GM12878 (cell line): ENCODE data around the gene MESP2. TPM values are rescaled to one million over a fixed set of nuclear protein-coding genes. Genes with fewer than 3 reads are reported as not detected.

Experiments used
- ATAC-seq: fragments of 200-7000 bp; cut with Tn5 transposase; 3 replicates; pipeline ENCODE4 v1.9.1; 2020; ENCODE audit warnings: mild to moderate bottlenecking, moderate library complexity
- BruUV-seq: library from RNA; stranded (reverse); fragments of 400-500 nt; replicated peaks from 2 replicates; lab custom pipeline; 2021; lab: Mats Ljungman, UMichigan
- CTCF ChIA-PET: fragments of 300-600 bp; sonication (Branson Sonifier 250); formaldehyde crosslinking; extraction: SDS; loops from one replicate; lab custom pipeline; 2021; ENCODE audit warnings: inconsistent platforms; lab: Yijun Ruan, JAX
- POLR2A ChIA-PET: fragments of 350-600 bp; formaldehyde crosslinking; extraction: SDS; loops from one replicate; lab custom pipeline; 2021; ENCODE audit warnings: inconsistent platforms; lab: Charles Lee
- RAD21 ChIA-PET: fragments of 300-600 bp; sonication (Branson Sonifier 250); formaldehyde crosslinking; loops from one replicate; lab custom pipeline; 2023; ENCODE audit warnings: antibody characterized with exemption; ENCODE audit not compliant: unreplicated experiment; lab: Charles Lee
- SMC1A ChIA-PET: fragments of 300-600 bp; sonication (Branson Sonifier 250); formaldehyde crosslinking; loops from one replicate; lab custom pipeline; 2023; ENCODE audit not compliant: unreplicated experiment, uncharacterized antibody; lab: Charles Lee
- DNase-seq: peaks from one replicate; pipeline ENCODE4 v3.0.0-alpha.2; 2011; ENCODE audit warnings: low read depth, low spot score
- FAIRE-seq: peaks from 3 replicates; lab custom pipeline; 2011; peaks lifted over from hg19 to GRCh38; lab: Jason Lieb, UNC
- H2AFZ ChIP-seq: 2 replicates; pipeline ENCODE4 v1.6.0; 2011; ENCODE audit warnings: low read depth, low read length, control low read depth; ENCODE audit not compliant: control insufficient read depth
- H3K27ac ChIP-seq: 2 replicates; pipeline ENCODE4 v1.5.1; 2011; ENCODE audit warnings: control low read depth; ENCODE audit not compliant: control insufficient read depth, insufficient read depth
- H3K27me3 ChIP-seq, 2 experiments: replicated peaks in 1 of 2; 2 replicates each; pipeline versions ENCODE4 v1.6.0 to v1.6.1; 2011; ENCODE audit warnings: low read length in 1 of 2; ENCODE audit not compliant: control insufficient read depth in 2 of 2, insufficient read depth in 2 of 2
- H3K36me3 ChIP-seq, 2 experiments: 2 replicates each; pipeline ENCODE4 v1.5.1; 2011; ENCODE audit warnings: low read length in 1 of 2; ENCODE audit not compliant: control insufficient read depth in 2 of 2, insufficient read depth in 2 of 2
- H3K4me1 ChIP-seq: 2 replicates; pipeline ENCODE4 v1.6.1; 2011; ENCODE audit warnings: mild to moderate bottlenecking, low read length, moderate library complexity, mixed read lengths; ENCODE audit not compliant: control insufficient read depth, insufficient read depth
- H3K4me2 ChIP-seq: 2 replicates; pipeline ENCODE4 v1.6.0; 2011; ENCODE audit warnings: control low read depth; ENCODE audit not compliant: control insufficient read depth, insufficient read depth
- H3K4me3 ChIP-seq: fragments of 200-600 bp; sonication (generic); 2 replicates; pipeline ENCODE4 v1.5.1; 2016
- H3K79me2 ChIP-seq: 2 replicates; pipeline ENCODE4 v1.6.0; 2011; ENCODE audit warnings: low read length; ENCODE audit not compliant: control insufficient read depth, insufficient read depth
- H3K9ac ChIP-seq: 2 replicates; pipeline ENCODE4 v1.8.0; 2011; ENCODE audit warnings: low read length, control low read depth, mixed read lengths; ENCODE audit not compliant: control insufficient read depth, insufficient read depth
- H3K9me3 ChIP-seq: replicated peaks from 3 replicates; pipeline ENCODE4 v1.5.1; 2011; ENCODE audit warnings: mild to moderate bottlenecking, low read length; ENCODE audit not compliant: control insufficient read depth, insufficient read depth
- H4K20me1 ChIP-seq: 2 replicates; pipeline ENCODE4 v1.6.0; 2011; ENCODE audit not compliant: control insufficient read depth, insufficient read depth
- CHD4 ChIP-seq: fragments of 200-600 bp; sonication (generic); IDR thresholded peaks from 2 replicates; pipeline ENCODE4 v1.6.1; 2016; ENCODE audit warnings: mild to moderate bottlenecking
- YBX1 ChIP-seq: fragments of 450-650 bp; IDR thresholded peaks from 2 replicates; pipeline ENCODE4 v1.6.1; 2016; ENCODE audit warnings: antibody characterized with exemption
- WGBS: methylation state at CpG from one replicate; pipeline ENCODE4 v1.1.6; 2016; ENCODE audit warnings: low lambda C conversion rate; ENCODE audit not compliant: insufficient replicate concordance, insufficient coverage; ENCODE audit errors: missing lambda C conversion rate; 5-methylcytosine and 5-hydroxymethylcytosine counted together
- in situ Hi-C: fragments of 300-500 bp; cut with MboI; formaldehyde crosslinking; loops from 9 replicates; pipeline ENCODE4 v1.14.3; 2018; ENCODE audit warnings: mixed read lengths
- intact Hi-C: fragments of 100-400 bp; cut with micrococcal nuclease; formaldehyde crosslinking; loops from one replicate; pipeline ENCODE4 v1.14.2; 2022; ENCODE audit not compliant: unreplicated experiment
- polyA plus RNA-seq, 11 experiments: library from polyadenylated mRNA; depleted of rRNA in 4 of 11; unstranded in 6 of 11; stranded (reverse) in 5 of 11; fragments of >200 nt; fragmentation: Nextera tagmentation in 4 of 11; fragmentation: Illumina TruSeq in 1 of 11; extraction: Ambion mirVana in 4 of 11; extraction: Trizol in 1 of 11; gene quantifications; 1 replicate in 1 of 11; 2 replicates in 10 of 11; pipeline versions ENCODE4 v1.2.1 to v1.2.3, GENCODE V29; 2011 to 2016; ENCODE audit warnings: inconsistent platforms in 2 of 11, missing spikeins in 2 of 11, low read depth in 1 of 11
- total RNA-seq, 4 experiments: library from RNA; depleted of rRNA in 3 of 4; stranded (reverse); fragments of >200 nt in 3 of 4; fragmentation: Illumina TruSeq in 1 of 4; extraction: Trizol in 1 of 4; gene quantifications; 2 replicates each; pipeline versions ENCODE4 v1.2.1 to v1.2.3, GENCODE V29; 2013 to 2021
- TF ChIP-seq, protein P1 (sequence below): IDR thresholded peaks from 2 replicates; pipeline ENCODE4 v1.6.1; 2011; ENCODE audit warnings: low read depth, low read length, improper control_type of control experiment, borderline replicate concordance
- TF ChIP-seq, protein P2 (sequence below): fragments of 450-650 bp; formaldehyde crosslinking; IDR thresholded peaks from 2 replicates; pipeline ENCODE4 v1.4.0; 2022; ENCODE audit warnings: mild to moderate bottlenecking, moderate library complexity

MESP2 gene
- total and polyA plus RNA-seq, 10 of the 15 experiments (the other 5 are each of a cell fraction or from before 2014, with no cell fraction given) = 0.04 TPM; not detected in 9

DNA sequence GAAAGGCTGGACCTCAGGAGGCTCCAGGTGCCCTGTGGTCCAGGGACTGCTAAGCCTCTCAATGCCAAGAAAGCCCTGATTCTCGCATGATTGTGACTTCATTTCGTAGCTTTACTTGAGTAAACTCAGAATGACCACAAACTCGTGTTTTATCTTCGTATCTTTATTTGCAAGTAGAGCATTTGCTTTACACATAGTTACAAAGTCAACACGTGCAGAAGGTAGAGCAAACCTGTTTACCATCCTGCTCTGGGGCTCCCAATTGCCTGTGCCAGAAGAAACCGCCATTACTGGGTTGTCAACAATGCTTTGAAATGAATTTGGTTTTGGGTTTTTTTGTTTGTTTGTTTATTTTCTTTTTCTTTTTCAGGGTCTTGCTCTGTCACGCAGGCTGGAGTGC is 19.2 kb upstream of the MESP2 start:
- no peak for FAIRE-seq
- H3K4me2 ChIP-seq = no peak overlapping the region
- no peak overlapping the region for H3K27ac ChIP-seq
- peaks cover 11% of the 10 kb centered on the region for H3K4me1 ChIP-seq
- no peak overlapping the region for H2AFZ ChIP-seq
- WGBS = 25% methylated on average over 6 of the region's 7 CpGs
- ChIA-PET SMC1A (interaction anchor here (7.9 kb wide), 1 partner anchor 119 kb away, joined by 132 read pairs; no protein-coding TSS in a partner anchor), RAD21 (interaction anchor here (7.9 kb wide), 1 partner anchor 118 kb away, joined by 179 read pairs; no protein-coding TSS in a partner anchor), POLR2A (no interaction called here), CTCF (interaction anchor here (1.2 to 11.4 kb wide), 3 partner anchors 17 to 133 kb away, joined by 3 to 380 read pairs (median 5); no protein-coding TSS in a partner anchor)
- intact Hi-C loops = loop anchor here (10.0 kb wide), 1 partner anchor 68 kb away; no protein-coding TSS in a partner anchor
- H3K36me3 ChIP-seq = no peaks in the 10 kb centered on the region
- no peak for DNase-seq
- H3K4me3 ChIP-seq = no peak overlapping the region
- H3K9me3 ChIP-seq = no peaks in the 10 kb centered on the region
- in situ Hi-C loops = loop anchor here (5.0 to 10.0 kb wide), 2 partner anchors 120 to 338 kb away; no protein-coding TSS in a partner anchor
- no peaks in the 10 kb centered on the region for H3K27me3 ChIP-seq
- no peak for ATAC-seq
- no peak overlapping the region for H3K9ac ChIP-seq
- H4K20me1 ChIP-seq = no peaks in the 10 kb centered on the region
- TF ChIP-seq, protein P1, sequence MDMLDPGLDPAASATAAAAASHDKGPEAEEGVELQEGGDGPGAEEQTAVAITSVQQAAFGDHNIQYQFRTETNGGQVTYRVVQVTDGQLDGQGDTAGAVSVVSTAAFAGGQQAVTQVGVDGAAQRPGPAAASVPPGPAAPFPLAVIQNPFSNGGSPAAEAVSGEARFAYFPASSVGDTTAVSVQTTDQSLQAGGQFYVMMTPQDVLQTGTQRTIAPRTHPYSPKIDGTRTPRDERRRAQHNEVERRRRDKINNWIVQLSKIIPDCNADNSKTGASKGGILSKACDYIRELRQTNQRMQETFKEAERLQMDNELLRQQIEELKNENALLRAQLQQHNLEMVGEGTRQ = no peak
- TF ChIP-seq CHD4 (no peak), YBX1 (no peak)
- TF ChIP-seq, protein P2, sequence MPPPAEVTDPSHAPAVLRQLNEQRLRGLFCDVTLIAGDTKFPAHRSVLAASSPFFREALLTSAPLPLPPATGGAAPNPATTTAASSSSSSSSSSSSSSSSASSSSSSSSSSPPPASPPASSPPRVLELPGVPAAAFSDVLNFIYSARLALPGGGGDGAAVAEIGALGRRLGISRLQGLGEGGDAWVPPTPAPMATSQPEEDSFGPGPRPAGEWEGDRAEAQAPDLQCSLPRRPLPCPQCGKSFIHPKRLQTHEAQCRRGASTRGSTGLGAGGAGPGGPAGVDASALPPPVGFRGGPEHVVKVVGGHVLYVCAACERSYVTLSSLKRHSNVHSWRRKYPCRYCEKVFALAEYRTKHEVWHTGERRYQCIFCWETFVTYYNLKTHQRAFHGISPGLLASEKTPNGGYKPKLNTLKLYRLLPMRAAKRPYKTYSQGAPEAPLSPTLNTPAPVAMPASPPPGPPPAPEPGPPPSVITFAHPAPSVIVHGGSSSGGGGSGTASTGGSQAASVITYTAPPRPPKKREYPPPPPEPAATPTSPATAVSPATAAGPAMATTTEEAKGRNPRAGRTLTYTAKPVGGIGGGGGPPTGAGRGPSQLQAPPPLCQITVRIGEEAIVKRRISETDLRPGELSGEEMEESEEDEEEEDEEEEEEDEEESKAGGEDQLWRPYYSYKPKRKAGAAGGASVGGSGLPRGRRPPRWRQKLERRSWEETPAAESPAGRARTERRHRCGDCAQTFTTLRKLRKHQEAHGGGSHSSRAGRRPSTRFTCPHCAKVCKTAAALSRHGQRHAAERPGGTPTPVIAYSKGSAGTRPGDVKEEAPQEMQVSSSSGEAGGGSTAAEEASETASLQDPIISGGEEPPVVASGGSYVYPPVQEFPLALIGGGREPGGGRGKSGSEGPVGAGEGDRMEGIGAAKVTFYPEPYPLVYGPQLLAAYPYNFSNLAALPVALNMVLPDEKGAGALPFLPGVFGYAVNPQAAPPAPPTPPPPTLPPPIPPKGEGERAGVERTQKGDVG = no peak
- H3K79me2 ChIP-seq = no peaks in the 10 kb centered on the region
- no TSS peak for BruUV-seq
